H9 (cell line): Measurements from ENCODE around the gene ADAMTS2. TPM values are rescaled to one million over a fixed set of nuclear protein-coding genes. Genes with fewer than 3 reads are reported as not detected.

Experiments used
- DNase-seq: peaks from one replicate; pipeline ENCODE4 v3.0.0-alpha.2; 2017
- H2AFZ ChIP-seq: one replicate; pipeline ENCODE4 v1.6.1; 2013; ENCODE audit warnings: mild to moderate bottlenecking, low read length, control low read depth, moderate library complexity
- H2AK5ac ChIP-seq: 2 replicates; pipeline ENCODE4 v1.6.1; 2013; ENCODE audit warnings: low read length, control low read depth, mixed read lengths; ENCODE audit not compliant: insufficient read length
- H2BK120ac ChIP-seq: one replicate; pipeline ENCODE4 v1.6.1; 2013; ENCODE audit warnings: low read depth, mild to moderate bottlenecking, low read length, control low read depth, inconsistent platforms; ENCODE audit not compliant: poor library complexity, severe bottlenecking
- H2BK12ac ChIP-seq: 2 replicates; pipeline ENCODE4 v1.6.1; 2013; ENCODE audit warnings: low read length, control low read depth, mixed read lengths, low read depth; ENCODE audit not compliant: insufficient read length
- H2BK15ac ChIP-seq: 2 replicates; pipeline ENCODE4 v1.6.1; 2013; ENCODE audit warnings: low read depth, low read length, control low read depth
- H2BK20ac ChIP-seq: one replicate; pipeline ENCODE4 v1.6.1; 2013; ENCODE audit warnings: low read depth, mild to moderate bottlenecking, low read length, control low read depth, inconsistent platforms; ENCODE audit not compliant: poor library complexity, severe bottlenecking
- H2BK5ac ChIP-seq: 2 replicates; pipeline ENCODE4 v1.6.1; 2013; ENCODE audit warnings: low read length, control low read depth, mixed read lengths; ENCODE audit not compliant: insufficient read length
- H3K14ac ChIP-seq: 2 replicates; pipeline ENCODE4 v1.6.1; 2013; ENCODE audit warnings: low read length, control low read depth; ENCODE audit not compliant: insufficient read depth
- H3K18ac ChIP-seq: 2 replicates; pipeline ENCODE4 v1.6.1; 2013; ENCODE audit warnings: low read depth, mild to moderate bottlenecking, mixed read lengths, low read length, control low read depth; ENCODE audit not compliant: insufficient read length
- H3K23ac ChIP-seq: 2 replicates; pipeline ENCODE4 v1.6.1; 2013; ENCODE audit warnings: low read length, control low read depth, mixed read lengths, low read depth; ENCODE audit not compliant: insufficient read length
- H3K23me2 ChIP-seq: 2 replicates; pipeline ENCODE4 v1.6.1; 2013; ENCODE audit warnings: low read depth, mild to moderate bottlenecking, mixed read lengths, low read length, control low read depth; ENCODE audit not compliant: insufficient read length, poor library complexity, severe bottlenecking
- H3K27ac ChIP-seq: 2 replicates; pipeline ENCODE4 v1.5.1; 2013; ENCODE audit warnings: low read length, control low read depth, mixed read lengths, low read depth; ENCODE audit not compliant: insufficient read length
- H3K27me3 ChIP-seq: 2 replicates; pipeline ENCODE4 v1.6.1; 2013; ENCODE audit warnings: low read length, control low read depth, inconsistent platforms; ENCODE audit not compliant: insufficient read depth
- H3K4ac ChIP-seq: 2 replicates; pipeline ENCODE4 v1.6.1; 2013; ENCODE audit warnings: low read depth, mild to moderate bottlenecking, control low read depth, inconsistent platforms, low read length, moderate library complexity
- H3K4me1 ChIP-seq: 2 replicates; pipeline ENCODE4 v1.6.1; 2013; ENCODE audit warnings: low read length, control low read depth, inconsistent platforms; ENCODE audit not compliant: insufficient read depth
- H3K4me2 ChIP-seq: 2 replicates; pipeline ENCODE4 v1.6.1; 2013; ENCODE audit warnings: low read length, control low read depth, mixed read lengths; ENCODE audit not compliant: insufficient read length, insufficient read depth
- H3K56ac ChIP-seq: 2 replicates; pipeline ENCODE4 v1.6.1; 2013; ENCODE audit warnings: low read depth, mild to moderate bottlenecking, mixed read lengths, low read length, control low read depth; ENCODE audit not compliant: insufficient read length
- H3K79me1 ChIP-seq: 2 replicates; pipeline ENCODE4 v1.6.1; 2013; ENCODE audit warnings: low read depth, mild to moderate bottlenecking, moderate library complexity, low read length, control low read depth, inconsistent platforms; ENCODE audit not compliant: insufficient read depth, poor library complexity, severe bottlenecking
- H3K79me2 ChIP-seq: 2 replicates; pipeline ENCODE4 v1.6.1; 2013; ENCODE audit warnings: low read length, control low read depth, inconsistent platforms; ENCODE audit not compliant: insufficient read depth
- H3K9ac ChIP-seq: 2 replicates; pipeline ENCODE4 v1.6.1; 2013; ENCODE audit warnings: low read length, control low read depth, mixed read lengths; ENCODE audit not compliant: insufficient read length; ENCODE audit errors: extremely low read depth
- H3K9me3 ChIP-seq: one replicate; pipeline ENCODE4 v1.6.1; 2013; ENCODE audit warnings: low read depth, low read length, inconsistent platforms; ENCODE audit not compliant: control insufficient read depth
- H3T11ph ChIP-seq: one replicate; pipeline ENCODE4 v1.6.1; 2013; ENCODE audit warnings: mild to moderate bottlenecking, low read length, control low read depth, inconsistent platforms
- H4K20me1 ChIP-seq: one replicate; pipeline ENCODE4 v1.6.1; 2013; ENCODE audit not compliant: control insufficient read depth, insufficient read length, insufficient read depth
- H4K5ac ChIP-seq: 2 replicates; pipeline ENCODE4 v1.6.1; 2013; ENCODE audit warnings: low read depth, mild to moderate bottlenecking, mixed read lengths, low read length, control low read depth; ENCODE audit not compliant: insufficient read length
- H4K8ac ChIP-seq: replicated peaks from 2 replicates; pipeline ENCODE4 v1.6.1; 2013; ENCODE audit warnings: low read length, control low read depth, mixed read lengths, low read depth; ENCODE audit not compliant: insufficient read length
- H4K91ac ChIP-seq: 2 replicates; pipeline ENCODE4 v1.6.1; 2013; ENCODE audit warnings: low read depth, mild to moderate bottlenecking, moderate library complexity, mixed read lengths, low read length, control low read depth; ENCODE audit not compliant: insufficient read length
- H3K27ac Mint-ChIP-seq, 3 experiments: 2 replicates in 2 of 3; 3 replicates in 1 of 3; pipeline ENCODE4 v1.8.0; 2020 to 2021; ENCODE audit warnings: mixed read lengths in 3 of 3, mild to moderate bottlenecking in 1 of 3, moderate library complexity in 1 of 3
- H3K27me3 Mint-ChIP-seq: 2 replicates; pipeline ENCODE4 v1.8.0; 2021; ENCODE audit warnings: low read depth, mild to moderate bottlenecking, moderate library complexity, mixed read lengths
- H3K36me3 Mint-ChIP-seq, 3 experiments: 2 replicates in 2 of 3; 3 replicates in 1 of 3; pipeline ENCODE4 v1.8.0; 2020 to 2021; ENCODE audit warnings: low read depth in 3 of 3, mixed read lengths in 3 of 3; ENCODE audit not compliant: insufficient read depth in 1 of 3
- H3K4me1 Mint-ChIP-seq, 2 experiments: 2 replicates each; pipeline ENCODE4 v1.8.0; 2020; ENCODE audit warnings: mixed read lengths in 2 of 2
- H3K4me3 Mint-ChIP-seq, 2 experiments: 2 replicates in 1 of 2; 3 replicates in 1 of 2; pipeline ENCODE4 v1.8.0; 2020 to 2021; ENCODE audit warnings: mild to moderate bottlenecking in 2 of 2, mixed read lengths in 2 of 2, moderate library complexity in 1 of 2
- H3K9me3 Mint-ChIP-seq, 2 experiments: 2 replicates in 1 of 2; 3 replicates in 1 of 2; pipeline ENCODE4 v1.8.0; 2020; ENCODE audit warnings: mild to moderate bottlenecking in 2 of 2, mixed read lengths in 2 of 2, moderate library complexity in 1 of 2
- WGBS: extraction: QIAGEN DNeasy Blood & Tissue Kit; methylation state at CpG from one replicate; pipeline ENCODE4 v1.1.7; 2013; ENCODE audit warnings: missing lambda C conversion rate, low lambda C conversion rate, mixed read lengths; ENCODE audit not compliant: insufficient read length; ENCODE audit errors: extremely low coverage; 5-methylcytosine and 5-hydroxymethylcytosine counted together
- total RNA-seq: library from RNA; stranded (reverse); gene quantifications from 2 replicates; pipeline ENCODE4 v1.2.1, GENCODE V29; 2021
- TF ChIP-seq, protein P1 (sequence below): fragments of 200-600 bp; sonication (generic); conservative IDR thresholded peaks from 3 replicates; pipeline ENCODE4 v1.8.0; 2021; ENCODE audit warnings: antibody characterized with exemption, mild to moderate bottlenecking

Gene ADAMTS2
- total RNA-seq, 1 experiment from 2014 or later: 5.4 TPM

DNA sequence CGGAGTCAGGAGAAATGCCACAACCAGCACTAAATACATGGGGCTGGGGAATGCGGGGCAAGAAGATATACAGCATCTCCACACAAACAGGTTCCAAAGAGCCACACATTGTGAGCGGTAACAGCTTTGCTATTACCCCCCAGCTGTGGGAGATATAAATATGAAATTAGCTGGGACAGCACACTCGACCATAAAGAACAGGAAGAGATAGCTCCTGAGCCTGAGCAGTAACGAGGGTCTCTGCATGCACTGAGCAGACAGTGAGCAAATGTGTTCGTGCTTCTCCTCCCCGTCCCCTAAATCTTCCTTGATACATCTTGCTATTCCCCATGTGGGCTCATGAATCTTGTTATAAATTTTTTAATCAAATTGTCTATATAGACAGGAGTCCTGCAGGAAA is 53.1 kb downstream of the ADAMTS2 start:
- Mint-ChIP-seq H3K9me3 (no peaks in the 10 kb centered on the region), H3K27me3 (peaks cover 2% of the 10 kb centered on the region; the same call in 1 of the 2 replicates), H3K4me3 (no peak overlapping the region), H3K27ac (no peak overlapping the region; a peak in 1 of 7 replicates), H3K36me3 (no peaks in the 10 kb centered on the region), H3K4me1 (0 out of 4 replicates have a peak, but pooled peaks cover 0 to 3% of the 10 kb centered on the region in 2 experiments)
- no peak overlapping the region for H3K23ac ChIP-seq
- no peak overlapping the region for H2AK5ac ChIP-seq
- H3K4me2 ChIP-seq: no peak overlapping the region
- H3K27me3 ChIP-seq: no peaks in the 10 kb centered on the region
- no peaks in the 10 kb centered on the region for H3K4me1 ChIP-seq
- H2BK12ac ChIP-seq: no peak overlapping the region
- no peak overlapping the region for H4K91ac ChIP-seq
- no peak overlapping the region for H2BK15ac ChIP-seq
- H3T11ph ChIP-seq: no peak overlapping the region
- H3K14ac ChIP-seq: no peak overlapping the region
- TF ChIP-seq, protein P1, sequence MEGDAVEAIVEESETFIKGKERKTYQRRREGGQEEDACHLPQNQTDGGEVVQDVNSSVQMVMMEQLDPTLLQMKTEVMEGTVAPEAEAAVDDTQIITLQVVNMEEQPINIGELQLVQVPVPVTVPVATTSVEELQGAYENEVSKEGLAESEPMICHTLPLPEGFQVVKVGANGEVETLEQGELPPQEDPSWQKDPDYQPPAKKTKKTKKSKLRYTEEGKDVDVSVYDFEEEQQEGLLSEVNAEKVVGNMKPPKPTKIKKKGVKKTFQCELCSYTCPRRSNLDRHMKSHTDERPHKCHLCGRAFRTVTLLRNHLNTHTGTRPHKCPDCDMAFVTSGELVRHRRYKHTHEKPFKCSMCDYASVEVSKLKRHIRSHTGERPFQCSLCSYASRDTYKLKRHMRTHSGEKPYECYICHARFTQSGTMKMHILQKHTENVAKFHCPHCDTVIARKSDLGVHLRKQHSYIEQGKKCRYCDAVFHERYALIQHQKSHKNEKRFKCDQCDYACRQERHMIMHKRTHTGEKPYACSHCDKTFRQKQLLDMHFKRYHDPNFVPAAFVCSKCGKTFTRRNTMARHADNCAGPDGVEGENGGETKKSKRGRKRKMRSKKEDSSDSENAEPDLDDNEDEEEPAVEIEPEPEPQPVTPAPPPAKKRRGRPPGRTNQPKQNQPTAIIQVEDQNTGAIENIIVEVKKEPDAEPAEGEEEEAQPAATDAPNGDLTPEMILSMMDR: no peak
- H3K79me1 ChIP-seq: no peaks in the 10 kb centered on the region
- H2BK20ac ChIP-seq: no peak overlapping the region
- no peak overlapping the region for H3K27ac ChIP-seq
- H4K5ac ChIP-seq: no peak overlapping the region
- H2AFZ ChIP-seq: no peak overlapping the region
- H3K9ac ChIP-seq: no peak overlapping the region
- DNase-seq: no peak
- no peak overlapping the region for H2BK120ac ChIP-seq
- H3K9me3 ChIP-seq: no peaks in the 10 kb centered on the region
- H4K20me1 ChIP-seq: no peaks in the 10 kb centered on the region
- H4K8ac ChIP-seq: no peak overlapping the region
- no peak overlapping the region for H3K56ac ChIP-seq
- WGBS: no CpG with 5 or more reads among the region's 7 CpGs
- no peak overlapping the region for H3K18ac ChIP-seq
- H3K4ac ChIP-seq: no peak overlapping the region
- H3K79me2 ChIP-seq: no peaks in the 10 kb centered on the region
- H2BK5ac ChIP-seq: no peak overlapping the region
- no peaks in the 10 kb centered on the region for H3K23me2 ChIP-seq
